ENCODE results near the gene BMPR2. TPM values are rescaled to one million over a fixed set of nuclear protein-coding genes. Genes with fewer than 3 reads are reported as not detected.
"Not testable (repeated sequence)": the region's sequence is repeated elsewhere in the genome, so short reads cannot be mapped to it uniquely, and the experiment has no call there.

BMPR2 gene
- total RNA-seq, 2 donors from 2014 or later, result 7.6 to 12.3 TPM

- no peaks in the 10 kb centered on the region for H3K36me3 Mint-ChIP-seq (ENCODE audit: low read depth)
- no peaks in the 10 kb centered on the region for H3K9me3 Mint-ChIP-seq
- no peak overlapping the region for H3K27ac Mint-ChIP-seq
- no peak overlapping the region for H3K4me3 Mint-ChIP-seq
- H3K4me1 Mint-ChIP-seq, result no peaks in the 10 kb centered on the region
- H3K27me3 Mint-ChIP-seq, result no peaks in the 10 kb centered on the region
- ATAC-seq (replicated peaks), result no peak
Measured at GRCh38 chr2:202508686-202509085, 132.6 kb downstream of the BMPR2 start.

DNA sequence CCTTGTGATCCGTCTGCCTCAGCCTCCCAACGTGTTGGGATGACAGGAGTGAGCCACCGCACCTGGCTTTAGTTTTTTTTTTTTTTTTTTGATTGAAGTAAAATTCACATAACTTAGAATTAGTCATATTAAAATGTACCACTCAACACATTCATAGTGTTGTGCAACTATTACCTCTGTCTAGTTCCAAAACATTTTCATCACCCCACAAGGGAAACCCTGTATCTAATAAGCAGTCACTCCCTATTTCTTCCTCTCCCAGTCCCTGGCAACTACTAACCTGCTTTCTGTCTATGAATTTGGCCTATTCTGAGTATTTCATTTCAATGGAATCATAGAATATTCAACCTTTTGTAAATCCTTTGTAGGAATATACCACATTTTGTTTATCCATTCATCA is 134.8 kb downstream of the BMPR2 start:
- Mint-ChIP-seq H3K9me3 (no peaks in the 10 kb centered on the region), H3K27ac (no peak overlapping the region), H3K27me3 (no peaks in the 10 kb centered on the region), H3K4me3 (no peak overlapping the region), H3K4me1 (no peaks in the 10 kb centered on the region), H3K36me3 (ENCODE audit: low read depth) (peaks cover 9% of the 10 kb centered on the region)
- no peak for ATAC-seq (replicated peaks)

- Mint-ChIP-seq H3K9me3 (no peaks in the 10 kb centered on the region), H3K4me3 (no peak overlapping the region), H3K27ac (no peak overlapping the region), H3K4me1 (no peaks in the 10 kb centered on the region), H3K27me3 (no peaks in the 10 kb centered on the region), H3K36me3 (ENCODE audit: low read depth) (peaks cover 9% of the 10 kb centered on the region)
- no peak for ATAC-seq (replicated peaks)
Measured at GRCh38 chr2:202512176-202512575, 136.0 kb downstream of the BMPR2 start.

DNA sequence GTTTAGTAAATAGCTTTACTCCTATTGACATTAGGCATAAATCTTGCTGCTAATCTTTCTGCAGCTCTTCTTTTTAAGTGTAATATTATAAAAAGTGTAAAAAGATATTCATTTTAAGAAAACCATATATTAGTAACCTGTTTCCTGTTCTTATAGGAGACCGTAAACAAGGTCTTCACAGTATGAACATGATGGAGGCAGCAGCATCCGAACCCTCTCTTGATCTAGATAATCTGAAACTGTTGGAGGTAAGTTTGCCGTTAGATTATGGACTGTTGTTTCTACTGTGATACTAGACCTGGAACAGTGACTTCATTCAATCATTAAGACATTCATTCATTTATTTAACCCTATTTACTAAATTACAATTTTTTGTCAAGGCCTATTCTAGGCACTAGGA is 138.6 kb downstream of the BMPR2 start:
- Mint-ChIP-seq H3K4me3 (no peak overlapping the region), H3K4me1 (no peaks in the 10 kb centered on the region), H3K27me3 (no peaks in the 10 kb centered on the region), H3K9me3 (no peaks in the 10 kb centered on the region), H3K36me3 (ENCODE audit: low read depth) (peaks cover 20% of the 10 kb centered on the region), H3K27ac (no peak overlapping the region)
- peak; percentile 74 for ATAC-seq (replicated peaks)

GRCh38 chr2:202519453-202519852 is 143.3 kb downstream of the BMPR2 start:
- H3K4me3 Mint-ChIP-seq, result no peak overlapping the region
- no peaks in the 10 kb centered on the region for H3K4me1 Mint-ChIP-seq
- no peaks in the 10 kb centered on the region for H3K9me3 Mint-ChIP-seq
- H3K27me3 Mint-ChIP-seq, result no peaks in the 10 kb centered on the region
- peaks cover 24% of the 10 kb centered on the region for H3K36me3 Mint-ChIP-seq (ENCODE audit: low read depth)
- H3K27ac Mint-ChIP-seq, result no peak overlapping the region
- no peak for ATAC-seq (replicated peaks)

GRCh38 chr2:202521470-202521869 is 145.3 kb downstream of the BMPR2 start:
- H3K4me3 Mint-ChIP-seq, result no peak overlapping the region
- no peak overlapping the region for H3K27ac Mint-ChIP-seq
- no peak for ATAC-seq (replicated peaks)
- no peaks in the 10 kb centered on the region for H3K4me1 Mint-ChIP-seq
- no peaks in the 10 kb centered on the region for H3K27me3 Mint-ChIP-seq
- H3K36me3 Mint-ChIP-seq (ENCODE audit: low read depth), result peaks cover 15% of the 10 kb centered on the region
- no peaks in the 10 kb centered on the region for H3K9me3 Mint-ChIP-seq

DNA sequence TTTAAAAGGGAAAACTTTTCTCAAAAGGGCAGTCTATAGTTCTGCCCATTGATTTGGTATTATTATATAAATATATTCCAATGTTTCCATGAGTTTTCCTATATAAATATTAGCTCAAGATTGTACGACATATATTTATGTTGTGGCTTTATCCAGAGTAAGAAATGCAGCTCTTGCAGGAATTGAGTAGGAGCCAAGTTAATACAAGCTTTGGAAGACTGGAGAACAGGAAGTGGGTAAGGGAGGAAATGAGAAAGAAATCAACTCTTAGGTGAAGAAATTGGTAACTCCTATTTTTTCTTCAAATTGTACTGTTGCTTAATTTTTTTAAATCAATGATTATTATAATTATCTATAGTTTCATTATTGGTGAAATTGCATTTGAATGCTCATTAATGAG is 153.3 kb downstream of the BMPR2 start:
- H3K4me3 Mint-ChIP-seq, result no peak overlapping the region
- H3K27me3 Mint-ChIP-seq, result no peaks in the 10 kb centered on the region
- no peak for ATAC-seq (replicated peaks)
- no peaks in the 10 kb centered on the region for H3K36me3 Mint-ChIP-seq (ENCODE audit: low read depth)
- no peaks in the 10 kb centered on the region for H3K9me3 Mint-ChIP-seq
- H3K4me1 Mint-ChIP-seq, result peaks cover 5% of the 10 kb centered on the region
- H3K27ac Mint-ChIP-seq, result no peak overlapping the region

DNA sequence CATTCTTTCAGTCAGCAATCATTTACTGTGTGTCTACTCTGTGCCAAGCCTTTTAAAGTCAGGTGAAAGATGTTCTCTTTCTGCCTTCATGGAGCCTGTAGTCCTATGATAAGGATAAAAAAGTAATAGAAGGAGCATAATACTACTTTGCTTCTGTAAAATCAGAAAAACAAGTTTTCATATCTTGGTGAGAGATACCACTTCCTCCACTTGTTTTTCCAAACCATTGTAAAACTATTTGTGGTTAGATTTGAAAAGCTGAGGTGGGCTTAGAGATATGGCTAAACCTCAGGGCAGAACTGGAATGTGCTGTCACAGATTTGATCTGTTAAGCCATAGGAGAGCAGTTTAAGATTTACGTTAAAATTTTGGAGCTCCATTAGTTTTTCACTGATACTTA is 153.9 kb downstream of the BMPR2 start:
- H3K4me3 Mint-ChIP-seq, result no peak overlapping the region
- peaks cover 5% of the 10 kb centered on the region for H3K4me1 Mint-ChIP-seq
- no peaks in the 10 kb centered on the region for H3K27me3 Mint-ChIP-seq
- H3K9me3 Mint-ChIP-seq, result no peaks in the 10 kb centered on the region
- ATAC-seq (replicated peaks), result peak; percentile 38
- H3K36me3 Mint-ChIP-seq (ENCODE audit: low read depth), result no peaks in the 10 kb centered on the region
- H3K27ac Mint-ChIP-seq, result no peak overlapping the region

DNA sequence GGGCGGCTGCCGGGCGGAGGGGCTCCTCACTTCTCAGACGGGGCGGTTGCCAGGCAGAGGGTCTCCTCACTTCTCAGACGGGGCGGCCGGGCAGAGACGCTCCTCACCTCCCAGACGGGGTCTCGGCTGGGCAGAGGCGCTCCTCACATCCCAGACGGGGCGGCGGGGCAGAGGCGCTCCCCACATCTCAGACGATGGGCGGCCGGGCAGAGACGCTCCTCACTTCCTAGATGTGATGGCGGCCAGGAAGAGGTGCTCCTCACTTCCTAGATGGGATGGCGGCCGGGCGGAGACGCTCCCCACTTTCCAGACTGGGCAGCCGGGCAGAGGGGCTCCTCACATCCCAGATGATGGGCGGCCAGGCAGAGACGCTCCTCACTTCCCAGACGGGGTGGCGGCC is 159.2 kb downstream of the BMPR2 start:
- H3K9me3 Mint-ChIP-seq, result not testable (repeated sequence)

DNA sequence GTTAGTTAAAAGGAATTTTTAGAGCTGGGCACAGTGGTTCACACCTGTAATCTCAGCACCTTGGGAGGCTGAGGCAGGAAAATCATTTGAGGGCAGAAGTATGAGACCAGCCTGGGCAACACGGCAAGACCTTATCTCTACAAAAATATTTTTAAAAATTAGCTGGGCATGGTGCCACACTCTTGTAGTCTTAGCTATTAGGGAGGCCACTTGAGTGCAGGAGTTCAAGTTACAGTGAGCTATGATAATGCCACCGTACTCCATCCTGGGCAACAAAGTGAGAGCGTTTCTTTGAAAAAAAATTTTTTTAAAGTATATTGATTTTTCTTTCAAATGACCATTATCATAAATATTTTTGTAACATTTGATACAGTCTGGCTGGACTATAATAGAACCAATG is 165.0 kb downstream of the BMPR2 start:
- ATAC-seq (replicated peaks), result no peak
- no peak overlapping the region for H3K4me3 Mint-ChIP-seq
- no peaks in the 10 kb centered on the region for H3K9me3 Mint-ChIP-seq
- H3K27ac Mint-ChIP-seq, result no peak overlapping the region
- peaks cover 5% of the 10 kb centered on the region for H3K36me3 Mint-ChIP-seq (ENCODE audit: low read depth)
- no peaks in the 10 kb centered on the region for H3K4me1 Mint-ChIP-seq
- no peaks in the 10 kb centered on the region for H3K27me3 Mint-ChIP-seq

More for the DNA sequence above, 159.2 kb downstream of the BMPR2 start:
- not testable (repeated sequence) for ATAC-seq (replicated peaks); H3K4me3 Mint-ChIP-seq; H3K36me3 Mint-ChIP-seq (ENCODE audit: low read depth); H3K27me3 Mint-ChIP-seq; H3K27ac Mint-ChIP-seq; H3K4me1 Mint-ChIP-seq

GRCh38 chr2:202542142-202542541 is 166.0 kb downstream of the BMPR2 start:
- ATAC-seq (replicated peaks), result no peak
- no peaks in the 10 kb centered on the region for H3K4me1 Mint-ChIP-seq

GRCh38 chr2:202545523-202545922 is 169.4 kb downstream of the BMPR2 start:
- no peaks in the 10 kb centered on the region for H3K9me3 Mint-ChIP-seq
- H3K4me3 Mint-ChIP-seq, result no peak overlapping the region
- H3K27me3 Mint-ChIP-seq, result no peaks in the 10 kb centered on the region
- ATAC-seq (replicated peaks), result peak; percentile 74
- H3K36me3 Mint-ChIP-seq (ENCODE audit: low read depth), result peaks cover 5% of the 10 kb centered on the region
- no peaks in the 10 kb centered on the region for H3K4me1 Mint-ChIP-seq
- no peak overlapping the region for H3K27ac Mint-ChIP-seq

More at GRCh38 chr2:202542142-202542541, 166.0 kb downstream of the BMPR2 start:
- Mint-ChIP-seq H3K9me3 (no peaks in the 10 kb centered on the region), H3K4me3 (no peak overlapping the region), H3K27me3 (no peaks in the 10 kb centered on the region), H3K27ac (no peak overlapping the region), H3K36me3 (ENCODE audit: low read depth) (peaks cover 5% of the 10 kb centered on the region)

- no peak overlapping the region for H3K4me3 Mint-ChIP-seq
- peaks cover 5% of the 10 kb centered on the region for H3K36me3 Mint-ChIP-seq (ENCODE audit: low read depth)
- H3K27ac Mint-ChIP-seq, result no peak overlapping the region
- H3K9me3 Mint-ChIP-seq, result no peaks in the 10 kb centered on the region
- no peaks in the 10 kb centered on the region for H3K4me1 Mint-ChIP-seq
- no peak for ATAC-seq (replicated peaks)
- H3K27me3 Mint-ChIP-seq, result no peaks in the 10 kb centered on the region
Measured at GRCh38 chr2:202545931-202546330, 169.8 kb downstream of the BMPR2 start.

GRCh38 chr2:202546499-202547141 is 170.5 kb downstream of the BMPR2 start:
- not testable (repeated sequence) for H3K36me3 Mint-ChIP-seq (ENCODE audit: low read depth); H3K4me3 Mint-ChIP-seq; H3K27ac Mint-ChIP-seq

DNA sequence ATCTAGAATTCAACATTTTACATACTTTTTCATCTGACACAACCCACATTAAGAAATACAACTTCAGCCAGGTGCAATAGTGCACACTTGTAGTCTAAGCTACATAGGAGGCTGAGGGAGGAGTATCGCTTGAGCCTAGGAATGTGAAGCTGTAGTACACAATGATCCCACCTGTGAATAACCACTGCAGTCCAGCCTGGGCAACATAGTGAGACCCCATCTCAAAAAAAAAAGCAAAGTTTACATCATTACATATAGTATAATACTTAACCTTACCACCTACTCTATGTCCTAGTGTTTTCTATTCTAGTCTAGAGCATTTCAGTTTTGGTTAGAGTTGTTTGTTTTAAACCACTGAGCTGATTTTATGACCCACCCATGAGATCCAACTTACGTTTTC is 172.1 kb downstream of the BMPR2 start:
- Mint-ChIP-seq H3K27me3 (no peaks in the 10 kb centered on the region), H3K4me3 (no peak overlapping the region), H3K36me3 (ENCODE audit: low read depth) (peaks cover 15% of the 10 kb centered on the region), H3K9me3 (no peaks in the 10 kb centered on the region), H3K27ac (no peak overlapping the region), H3K4me1 (no peaks in the 10 kb centered on the region)
- no peak for ATAC-seq (replicated peaks)

More at GRCh38 chr2:202546499-202547141, 170.5 kb downstream of the BMPR2 start:
- not testable (repeated sequence) for H3K27me3 Mint-ChIP-seq; H3K9me3 Mint-ChIP-seq; ATAC-seq (replicated peaks); H3K4me1 Mint-ChIP-seq

- not testable (repeated sequence) for ATAC-seq (replicated peaks); H3K4me1 Mint-ChIP-seq
- H3K36me3 Mint-ChIP-seq (ENCODE audit: low read depth), result peaks cover 34% of the 10 kb centered on the region
Measured at GRCh38 chr2:202551000-202551399, 174.9 kb downstream of the BMPR2 start.

More at GRCh38 chr2:202551000-202551399, 174.9 kb downstream of the BMPR2 start:
- H3K9me3 Mint-ChIP-seq, H3K27ac Mint-ChIP-seq, H3K27me3 Mint-ChIP-seq, H3K4me3 Mint-ChIP-seq: not testable (repeated sequence)
